ENCODE measurements around the gene RABL2B.
A peak's percentile ranks its signal among the peaks of the same experiment; 100 is the strongest.
"Not testable (repeated sequence)": the region's sequence is repeated elsewhere in the genome, so short reads cannot be mapped to it uniquely, and the experiment has no call there.

RABL2B gene

DNA sequence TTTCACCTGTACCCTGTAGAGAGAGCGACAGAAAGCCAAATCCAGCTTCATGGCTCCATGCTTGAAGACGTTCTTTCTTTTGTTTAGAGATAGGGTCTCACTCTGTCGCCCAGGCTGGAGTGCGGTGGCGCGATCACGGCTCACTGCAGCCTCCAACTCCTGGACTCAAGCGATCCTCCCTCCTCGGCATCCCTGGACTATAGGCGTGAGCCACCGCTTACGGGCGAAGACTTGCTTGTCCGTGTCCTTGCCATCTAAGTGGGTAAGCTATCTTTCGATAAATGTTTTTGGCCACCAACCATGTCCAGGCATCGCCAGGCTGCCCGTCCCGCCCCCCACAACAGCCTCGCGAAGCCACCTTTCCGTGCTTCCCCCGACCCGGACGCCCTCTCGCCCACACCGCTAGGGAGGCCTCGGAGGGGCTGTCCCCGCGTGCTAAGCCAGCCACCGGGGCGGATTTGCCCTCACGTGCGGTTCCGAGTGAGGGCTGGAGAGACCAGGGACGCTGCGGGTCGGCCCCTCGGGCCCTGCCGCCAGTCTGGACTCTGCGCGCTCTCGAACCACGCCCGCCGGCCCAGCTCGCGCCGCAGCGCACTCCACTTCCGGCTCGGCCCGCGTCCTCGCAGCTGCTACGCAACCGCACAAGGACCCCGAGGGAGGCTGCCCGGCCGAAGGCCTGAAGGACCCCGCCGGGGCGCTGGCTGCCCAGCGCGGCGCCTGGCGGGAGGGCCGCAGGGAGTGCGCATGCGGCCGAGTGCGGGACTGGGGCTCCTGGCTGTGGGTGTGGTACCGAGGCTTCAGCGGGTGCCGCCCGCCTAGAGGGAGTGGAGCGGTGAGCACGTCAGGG, at the start of gene RABL2B:
TSS of gene RABL2B (minus strand) at position 604 of the 847 bp plus-strand sequence. CDS start 1,342 bp downstream, outside the sequence.
- peak; percentile 86 for DNase-seq (ENCODE audit: low spot score)

GRCh38 chr22:50786936-50787335, 3.5 kb upstream of the RABL2B start:
- DNase-seq (ENCODE audit: low spot score), result not testable (repeated sequence)

GRCh38 chr22:50785289-50785688, 1.9 kb upstream of the RABL2B start:
- DNase-seq (ENCODE audit: low spot score), result not testable (repeated sequence)

- DNase-seq (ENCODE audit: low spot score), result not testable (repeated sequence)
Measured at GRCh38 chr22:50783880-50784276, 442 bp upstream of the RABL2B start.

DNA sequence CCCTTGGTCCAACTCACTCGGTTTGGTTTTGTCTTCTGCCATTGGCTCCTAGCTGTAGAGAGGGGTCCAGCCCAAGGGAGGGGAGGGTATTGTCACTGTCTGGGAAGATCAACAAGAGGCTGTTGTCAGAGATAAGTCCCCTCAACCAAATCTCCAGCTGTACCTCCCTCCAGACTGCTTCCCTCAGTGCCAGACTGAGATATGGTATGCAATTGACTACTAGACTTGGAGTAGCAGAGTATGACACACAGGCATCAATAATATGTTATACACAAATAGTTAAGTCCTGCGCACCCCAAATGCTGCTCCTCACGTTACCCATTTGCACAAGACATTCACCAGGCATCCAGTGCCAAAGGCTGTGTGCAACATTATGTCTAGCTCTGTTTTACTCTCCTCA, 1.2 kb downstream of the RABL2B start:
- not testable (repeated sequence) for DNase-seq (ENCODE audit: low spot score)

- DNase-seq (ENCODE audit: low spot score), result not testable (repeated sequence)
Measured at GRCh38 chr22:50780244-50780643, 3.2 kb downstream of the RABL2B start.

DNA sequence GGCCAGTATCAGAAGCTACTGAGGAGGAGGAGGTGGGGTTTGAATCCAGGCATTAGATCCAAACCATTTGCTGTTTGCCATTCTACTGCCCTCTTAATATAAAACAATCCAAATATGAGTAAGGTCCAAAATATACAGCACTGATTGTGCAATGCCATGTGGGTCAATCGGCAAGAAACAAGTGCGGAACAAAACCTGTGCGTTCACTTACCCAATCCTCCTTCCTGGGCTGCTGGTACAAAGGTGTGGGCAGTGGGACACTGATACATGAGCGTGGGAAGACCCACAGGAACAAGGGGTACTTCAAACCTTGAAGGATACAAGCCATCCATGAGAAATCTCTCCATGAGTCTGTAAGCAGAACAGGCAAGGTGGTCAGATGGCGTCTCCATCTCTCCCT, 5.8 kb downstream of the RABL2B start:
- not testable (repeated sequence) for DNase-seq (ENCODE audit: low spot score)

DNA sequence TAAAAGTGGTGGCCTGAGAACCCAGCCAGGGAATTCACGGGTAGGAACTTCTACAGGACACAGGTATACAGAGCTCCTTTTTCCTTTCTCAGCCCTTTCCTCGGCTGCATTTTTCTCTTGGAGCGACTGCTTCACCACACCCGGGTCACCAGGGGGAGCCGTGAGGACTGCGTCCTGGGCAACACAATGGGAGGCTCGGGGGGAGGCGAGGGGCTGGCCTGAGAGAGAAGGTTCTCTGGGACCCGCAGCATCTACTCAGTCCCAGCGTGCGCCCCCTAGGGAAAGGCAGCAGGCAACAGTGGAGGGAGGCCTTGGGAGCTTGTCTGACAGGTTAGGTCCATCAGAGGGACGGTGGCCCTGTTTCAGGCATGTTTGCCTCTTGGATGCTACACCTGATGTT, 8.3 kb downstream of the RABL2B start:
- not testable (repeated sequence) for DNase-seq (ENCODE audit: low spot score)

- not testable (repeated sequence) for DNase-seq (ENCODE audit: low spot score)
Measured at GRCh38 chr22:50764288-50764687, 19.1 kb downstream of the RABL2B start.

GRCh38 chr22:50761829-50762228, 21.6 kb downstream of the RABL2B start:
- DNase-seq (ENCODE audit: low spot score), result not testable (repeated sequence)

DNA sequence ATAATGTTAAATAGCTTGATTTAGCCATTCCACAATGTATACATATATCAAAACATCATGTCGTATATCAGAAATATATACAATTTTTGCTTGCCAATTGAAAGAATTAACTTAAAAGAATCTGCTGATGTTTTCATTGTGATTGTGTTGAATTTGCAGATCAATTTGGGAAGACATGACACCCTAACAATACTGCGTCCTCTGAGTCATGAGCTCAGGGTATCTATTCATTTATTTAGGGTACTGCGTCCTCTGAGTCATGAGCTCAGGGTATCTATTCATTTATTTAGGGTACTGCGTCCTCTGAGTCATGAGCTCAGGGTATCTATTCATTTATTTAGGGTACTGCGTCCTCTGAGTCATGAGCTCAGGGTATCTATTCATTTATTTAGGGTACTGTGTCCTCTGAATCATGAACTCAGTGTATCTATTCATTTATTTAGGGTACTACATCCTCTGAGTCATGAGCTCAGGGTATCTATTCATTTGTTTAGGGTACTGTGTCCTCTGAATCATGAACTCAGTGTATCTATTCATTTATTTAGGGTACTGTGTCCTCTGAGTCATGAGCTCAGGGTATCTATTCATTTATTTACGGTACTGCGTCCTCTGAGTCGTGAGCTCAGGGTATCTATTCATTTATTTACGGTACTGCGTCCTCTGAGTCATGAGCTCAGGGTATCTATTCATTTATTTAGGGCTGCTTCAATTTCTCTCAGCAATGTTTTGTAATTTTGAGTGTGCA, 23.7 kb downstream of the RABL2B start:
- not testable (repeated sequence) for DNase-seq (ENCODE audit: low spot score)

DNA sequence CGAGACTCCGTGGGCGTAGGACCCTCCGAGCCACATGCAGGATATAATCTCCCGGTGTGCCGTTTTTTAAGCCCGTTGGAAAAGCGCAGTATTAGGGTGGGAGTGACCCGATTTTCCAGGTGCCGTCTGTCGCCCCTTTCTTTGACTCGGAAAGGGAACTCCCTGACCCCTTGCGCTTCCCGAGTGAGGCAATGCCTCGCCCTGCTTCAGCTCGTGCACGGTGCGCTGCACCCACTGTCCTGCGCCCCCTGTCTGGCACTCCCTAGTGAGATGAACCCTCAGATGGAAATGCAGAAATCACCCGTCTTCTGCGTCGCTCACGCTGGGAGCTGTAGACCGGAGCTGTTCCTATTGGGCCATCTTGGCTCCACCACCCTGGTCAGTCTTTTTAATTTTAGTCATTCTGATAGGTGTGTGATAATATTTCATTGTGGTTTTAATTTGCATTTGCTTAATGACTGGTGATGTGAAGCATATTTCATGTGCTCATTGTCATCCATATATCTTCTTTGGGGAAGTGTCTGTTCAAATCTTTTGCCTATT, 26.4 kb downstream of the RABL2B start:
- not testable (repeated sequence) for DNase-seq (ENCODE audit: low spot score)

- not testable (repeated sequence) for DNase-seq (ENCODE audit: low spot score)
Measured at GRCh38 chr22:50756406-50756805, 27.0 kb downstream of the RABL2B start.

GRCh38 chr22:50755251-50755650, 28.2 kb downstream of the RABL2B start:
- DNase-seq (ENCODE audit: low spot score), result not testable (repeated sequence)

- DNase-seq (ENCODE audit: low spot score), result not testable (repeated sequence)
Measured at GRCh38 chr22:50749302-50750074, 33.9 kb downstream of the RABL2B start.

GRCh38 chr22:50748630-50749029, 34.8 kb downstream of the RABL2B start:
- not testable (repeated sequence) for DNase-seq (ENCODE audit: low spot score)

- DNase-seq (ENCODE audit: low spot score), result not testable (repeated sequence)
Measured at GRCh38 chr22:50747521-50747920, 35.9 kb downstream of the RABL2B start.

DNA sequence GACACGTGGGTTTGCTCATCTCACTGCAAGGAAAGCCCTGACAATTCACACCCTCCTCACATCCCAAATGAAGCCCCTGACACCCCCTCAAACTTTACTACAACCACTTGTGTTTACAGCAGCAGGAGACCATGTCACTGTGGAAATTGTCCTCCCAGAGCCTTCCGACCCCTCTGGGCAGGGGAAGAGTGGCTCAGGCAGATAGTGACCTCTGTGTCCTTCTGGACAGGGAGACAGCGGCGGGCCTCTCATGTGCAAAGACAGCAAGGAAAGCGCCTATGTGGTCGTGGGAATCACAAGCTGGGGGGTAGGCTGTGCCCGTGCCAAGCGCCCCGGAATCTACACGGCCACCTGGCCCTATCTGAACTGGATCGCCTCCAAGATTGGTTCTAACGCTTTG, 39.0 kb downstream of the RABL2B start:
- not testable (repeated sequence) for DNase-seq (ENCODE audit: low spot score)

DNA sequence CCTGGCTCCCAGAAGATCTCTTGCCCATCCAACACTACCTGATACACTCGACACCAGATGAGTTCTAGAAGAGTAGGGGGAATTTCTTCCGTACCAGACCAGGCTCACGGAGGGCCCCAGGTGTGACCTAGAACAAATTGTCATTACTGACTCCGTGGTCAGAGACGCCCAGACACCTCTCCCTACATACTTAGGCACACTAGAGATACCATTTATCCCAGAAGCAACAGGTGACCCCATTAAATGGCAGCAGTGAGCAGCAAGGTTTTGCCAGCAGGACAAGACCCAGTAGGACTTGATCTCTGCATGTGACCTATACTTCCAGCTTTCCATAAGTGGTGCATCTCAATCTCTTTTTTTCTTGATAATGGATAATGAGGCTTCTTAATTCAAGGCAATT, 42.7 kb downstream of the RABL2B start:
- not testable (repeated sequence) for DNase-seq (ENCODE audit: low spot score)

- DNase-seq (ENCODE audit: low spot score), result no peak
Measured at GRCh38 chr22:50739894-50740293, 43.5 kb downstream of the RABL2B start.

DNA sequence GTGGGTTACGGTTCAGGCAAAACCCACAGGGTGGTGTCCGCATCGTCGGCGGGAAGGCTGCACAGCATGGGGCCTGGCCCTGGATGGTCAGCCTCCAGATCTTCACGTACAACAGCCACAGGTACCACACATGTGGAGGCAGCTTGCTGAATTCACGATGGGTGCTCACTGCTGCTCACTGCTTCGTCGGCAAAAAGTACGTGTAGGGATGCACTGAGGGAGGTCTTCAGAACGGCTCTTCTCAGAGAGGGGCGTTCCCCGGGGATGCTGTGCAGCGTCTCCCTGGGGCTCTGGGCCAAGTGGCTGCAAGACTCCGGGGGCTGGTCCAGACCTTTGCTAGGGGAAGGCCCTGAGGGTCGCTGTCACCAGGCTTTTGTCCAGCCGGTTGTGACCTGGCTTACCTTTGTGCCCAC, 44.2 kb downstream of the RABL2B start:
- DNase-seq (ENCODE audit: low spot score), result no peak
